Endothelial cell of umbilical vein (primary cell): ENCODE results near the gene ELK1. TPM values are rescaled to one million over a fixed set of nuclear protein-coding genes. Genes with fewer than 3 reads are reported as not detected.
"Not testable (repeated sequence)": the region's sequence is repeated elsewhere in the genome, so short reads cannot be mapped to it uniquely, and the experiment has no call there.

Source experiments
- BruUV-seq: library from RNA; stranded (reverse); fragments of 400-500 nt; replicated peaks from 2 replicates; lab custom pipeline; 2021; lab: Mats Ljungman, UMichigan
- CTCF ChIA-PET: fragments of 300-600, 350-600 bp; sonication (Branson Sonifier 250); formaldehyde crosslinking; loops from one replicate; lab custom pipeline; 2021; ENCODE audit warnings: antibody characterized with exemption, inconsistent platforms; lab: Charles Lee
- POLR2A ChIA-PET: fragments of 300-600, 350-600 bp; sonication (Branson Sonifier 250); formaldehyde crosslinking; loops from one replicate; lab custom pipeline; 2021; ENCODE audit warnings: antibody characterized with exemption, inconsistent platforms; lab: Charles Lee
- DNase-seq: peaks from one replicate; pipeline ENCODE4 v3.0.0-alpha.2; 2011; ENCODE audit warnings: low read depth, low spot score
- FAIRE-seq: peaks from 2 replicates; lab custom pipeline; 2011; peaks lifted over from hg19 to GRCh38; lab: Jason Lieb, UNC
- H2AFZ ChIP-seq: 2 replicates; pipeline ENCODE4 v1.6.0; 2012; ENCODE audit warnings: low read depth, low read length, control low read depth, inconsistent platforms
- H3K27ac ChIP-seq: 2 replicates; pipeline ENCODE4 v1.5.1; 2011; ENCODE audit warnings: low read depth, mild to moderate bottlenecking, control low read depth, low read length, moderate library complexity; ENCODE audit not compliant: insufficient read depth
- H3K27me3 ChIP-seq, 2 experiments: 2 replicates each; pipeline versions ENCODE4 v1.6.0 to v1.6.1; 2011; ENCODE audit warnings: low read length in 2 of 2, mixed read lengths in 1 of 2; ENCODE audit not compliant: control insufficient read depth in 2 of 2, insufficient read depth in 2 of 2
- H3K36me3 ChIP-seq, 2 experiments: 2 replicates in 1 of 2; 3 replicates in 1 of 2; pipeline ENCODE4 v1.5.1; 2011; ENCODE audit warnings: low read length in 2 of 2, mild to moderate bottlenecking in 1 of 2, moderate library complexity in 1 of 2; ENCODE audit not compliant: control insufficient read depth in 2 of 2, insufficient read depth in 2 of 2; ENCODE audit errors: extremely low read depth in 1 of 2
- H3K4me1 ChIP-seq: 3 replicates; pipeline ENCODE4 v1.5.1; 2011; ENCODE audit warnings: mild to moderate bottlenecking, low read length; ENCODE audit not compliant: control insufficient read depth, insufficient read depth; ENCODE audit errors: extremely low read depth
- H3K4me2 ChIP-seq: 2 replicates; pipeline ENCODE4 v1.6.1; 2011; ENCODE audit warnings: low read length, control low read depth, mixed read lengths; ENCODE audit not compliant: insufficient read depth
- H3K4me3 ChIP-seq, 3 experiments: fragments of 200-600 bp in 1 of 3; sonication (generic), shearing (Covaris generic) in 1 of 3; replicated peaks in 1 of 3; 2 replicates each; pipeline ENCODE4 v1.5.1; 2011 to 2016; ENCODE audit warnings: control low read depth in 3 of 3, low read length in 3 of 3, mild to moderate bottlenecking in 2 of 3, inconsistent platforms in 1 of 3, low read depth in 1 of 3, moderate library complexity in 1 of 3; ENCODE audit not compliant: insufficient read depth in 1 of 3
- H3K79me2 ChIP-seq: 2 replicates; pipeline ENCODE4 v1.6.0; 2012; ENCODE audit warnings: low read length, inconsistent platforms; ENCODE audit not compliant: control insufficient read depth, insufficient read depth
- H3K9ac ChIP-seq: replicated peaks from 2 replicates; pipeline ENCODE3; 2011; ENCODE audit warnings: low read length, control low read depth; ENCODE audit not compliant: insufficient read depth; ENCODE audit errors: extremely low read depth
- H3K9me1 ChIP-seq: replicated peaks from 3 replicates; pipeline ENCODE4 v1.6.0; 2011; ENCODE audit warnings: mild to moderate bottlenecking, low read length; ENCODE audit not compliant: control insufficient read depth, insufficient read depth; ENCODE audit errors: extremely low read depth
- H3K9me3 ChIP-seq: replicated peaks from 2 replicates; pipeline ENCODE4 v1.5.1; 2012; ENCODE audit warnings: low read length, inconsistent platforms; ENCODE audit not compliant: control insufficient read depth, insufficient read depth
- H4K20me1 ChIP-seq: replicated peaks from 2 replicates; pipeline ENCODE3; 2011; ENCODE audit warnings: mild to moderate bottlenecking, low read length; ENCODE audit not compliant: control insufficient read depth, insufficient read depth; ENCODE audit errors: extremely low read depth
- EZH2 ChIP-seq: IDR thresholded peaks from 2 replicates; pipeline ENCODE4 v1.6.1; 2012; ENCODE audit warnings: borderline replicate concordance, low read depth, mild to moderate bottlenecking, moderate library complexity, low read length, inconsistent platforms; ENCODE audit not compliant: severe bottlenecking
- FOS ChIP-seq: IDR thresholded peaks from 2 replicates; pipeline ENCODE4 v1.6.1; 2011; ENCODE audit warnings: mild to moderate bottlenecking, low read length, moderate library complexity, borderline replicate concordance; ENCODE audit not compliant: insufficient read depth
- GATA2 ChIP-seq: IDR thresholded peaks from 2 replicates; pipeline ENCODE4 v1.7.0; 2011; ENCODE audit warnings: low read depth, mild to moderate bottlenecking, moderate library complexity, mixed read lengths, low read length; ENCODE audit not compliant: insufficient read length, insufficient read depth
- JUN ChIP-seq: IDR thresholded peaks from 2 replicates; pipeline ENCODE4 v1.6.1; 2011; ENCODE audit warnings: borderline replicate concordance, low read depth; ENCODE audit not compliant: insufficient read length, insufficient read depth
- MAX ChIP-seq: IDR thresholded peaks from 2 replicates; pipeline ENCODE4 v1.6.1; 2011; ENCODE audit not compliant: insufficient read depth, insufficient read length
- MYC ChIP-seq: IDR thresholded peaks from one replicate; pipeline ENCODE4 v1.6.1; 2011; ENCODE audit warnings: mild to moderate bottlenecking, low read depth, low read length
- dilution Hi-C: fragments of 300-500 bp; cut with MboI; formaldehyde crosslinking; loops from one replicate; pipeline ENCODE4 v1.15.0; 2019; ENCODE audit warnings: low sequenced_read_pairs; ENCODE audit not compliant: extremely low pct_ligation_motif_present
- intact Hi-C: fragments of 100-400 bp; cut with micrococcal nuclease; formaldehyde crosslinking; loops from one replicate; pipeline ENCODE4 v1.10.0; 2022
- polyA plus RNA-seq, 4 experiments: library from polyadenylated mRNA; depleted of rRNA in 3 of 4; stranded (reverse) in 3 of 4; unstranded in 1 of 4; fragments of >200 nt; gene quantifications; 2 replicates each; pipeline versions ENCODE4 v1.2.1 to v1.2.3, GENCODE V29; 2011 to 2012; ENCODE audit warnings: missing spikeins in 1 of 4
- total RNA-seq: library from RNA; stranded (reverse); gene quantifications from 2 replicates; pipeline ENCODE4 v1.2.3, GENCODE V29; 2021
- TF ChIP-seq, protein P1 (sequence below), 2 donors: IDR thresholded peaks; 1 replicate in 1 of 2; 2 replicates in 1 of 2; pipeline ENCODE4 v1.5.1; 2011; ENCODE audit warnings: low read length in 2 of 2, mild to moderate bottlenecking in 2 of 2, moderate library complexity in 2 of 2, control low read depth in 1 of 2, inconsistent platforms in 1 of 2, low read depth in 1 of 2; ENCODE audit not compliant: insufficient read depth in 1 of 2; ENCODE audit errors: extremely low read depth in 1 of 2

ELK1 gene
- total and polyA plus RNA-seq, 2 donors (not counting 3 experiments of a cell fraction or from before 2014, with no cell fraction given): 18.3 to 28.7 TPM

- H3K4me3 ChIP-seq: no peak overlapping the region
- H3K36me3 ChIP-seq: no peaks in the 10 kb centered on the region
- no peaks in the 10 kb centered on the region for H4K20me1 ChIP-seq
- FAIRE-seq: no peak
- no peaks in the 10 kb centered on the region for H3K79me2 ChIP-seq
- TF ChIP-seq JUN (no peak), FOS (no peak), MYC (no peak), GATA2 (no peak), EZH2 (no peak), MAX (no peak)
- TF ChIP-seq, protein P1, sequence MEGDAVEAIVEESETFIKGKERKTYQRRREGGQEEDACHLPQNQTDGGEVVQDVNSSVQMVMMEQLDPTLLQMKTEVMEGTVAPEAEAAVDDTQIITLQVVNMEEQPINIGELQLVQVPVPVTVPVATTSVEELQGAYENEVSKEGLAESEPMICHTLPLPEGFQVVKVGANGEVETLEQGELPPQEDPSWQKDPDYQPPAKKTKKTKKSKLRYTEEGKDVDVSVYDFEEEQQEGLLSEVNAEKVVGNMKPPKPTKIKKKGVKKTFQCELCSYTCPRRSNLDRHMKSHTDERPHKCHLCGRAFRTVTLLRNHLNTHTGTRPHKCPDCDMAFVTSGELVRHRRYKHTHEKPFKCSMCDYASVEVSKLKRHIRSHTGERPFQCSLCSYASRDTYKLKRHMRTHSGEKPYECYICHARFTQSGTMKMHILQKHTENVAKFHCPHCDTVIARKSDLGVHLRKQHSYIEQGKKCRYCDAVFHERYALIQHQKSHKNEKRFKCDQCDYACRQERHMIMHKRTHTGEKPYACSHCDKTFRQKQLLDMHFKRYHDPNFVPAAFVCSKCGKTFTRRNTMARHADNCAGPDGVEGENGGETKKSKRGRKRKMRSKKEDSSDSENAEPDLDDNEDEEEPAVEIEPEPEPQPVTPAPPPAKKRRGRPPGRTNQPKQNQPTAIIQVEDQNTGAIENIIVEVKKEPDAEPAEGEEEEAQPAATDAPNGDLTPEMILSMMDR (IDR thresholded peaks at IDR 0.05; ENCODE audit: extremely low read depth in 1 of 2, insufficient read depth in 1 of 2, low read depth in 1 of 2, low read length in 2 of 2): no peak
- no peak for DNase-seq
- H2AFZ ChIP-seq: no peak overlapping the region
- H3K27ac ChIP-seq: no peak overlapping the region
- no peaks in the 10 kb centered on the region for H3K4me1 ChIP-seq
- POLR2A ChIA-PET: no interaction called here
- H3K9me1 ChIP-seq: no peaks in the 10 kb centered on the region
- no peaks in the 10 kb centered on the region for H3K27me3 ChIP-seq
- H3K4me2 ChIP-seq: no peak overlapping the region
- intact Hi-C loops (no loop called here), dilution Hi-C loops (no loop called here)
- no peak overlapping the region for H3K9ac ChIP-seq
- H3K9me3 ChIP-seq: no peaks in the 10 kb centered on the region
- BruUV-seq: no TSS peak
- CTCF ChIA-PET: no interaction called here
Measured at GRCh38 chrX:47683184-47683828, 32.9 kb upstream of the ELK1 start.

DNA sequence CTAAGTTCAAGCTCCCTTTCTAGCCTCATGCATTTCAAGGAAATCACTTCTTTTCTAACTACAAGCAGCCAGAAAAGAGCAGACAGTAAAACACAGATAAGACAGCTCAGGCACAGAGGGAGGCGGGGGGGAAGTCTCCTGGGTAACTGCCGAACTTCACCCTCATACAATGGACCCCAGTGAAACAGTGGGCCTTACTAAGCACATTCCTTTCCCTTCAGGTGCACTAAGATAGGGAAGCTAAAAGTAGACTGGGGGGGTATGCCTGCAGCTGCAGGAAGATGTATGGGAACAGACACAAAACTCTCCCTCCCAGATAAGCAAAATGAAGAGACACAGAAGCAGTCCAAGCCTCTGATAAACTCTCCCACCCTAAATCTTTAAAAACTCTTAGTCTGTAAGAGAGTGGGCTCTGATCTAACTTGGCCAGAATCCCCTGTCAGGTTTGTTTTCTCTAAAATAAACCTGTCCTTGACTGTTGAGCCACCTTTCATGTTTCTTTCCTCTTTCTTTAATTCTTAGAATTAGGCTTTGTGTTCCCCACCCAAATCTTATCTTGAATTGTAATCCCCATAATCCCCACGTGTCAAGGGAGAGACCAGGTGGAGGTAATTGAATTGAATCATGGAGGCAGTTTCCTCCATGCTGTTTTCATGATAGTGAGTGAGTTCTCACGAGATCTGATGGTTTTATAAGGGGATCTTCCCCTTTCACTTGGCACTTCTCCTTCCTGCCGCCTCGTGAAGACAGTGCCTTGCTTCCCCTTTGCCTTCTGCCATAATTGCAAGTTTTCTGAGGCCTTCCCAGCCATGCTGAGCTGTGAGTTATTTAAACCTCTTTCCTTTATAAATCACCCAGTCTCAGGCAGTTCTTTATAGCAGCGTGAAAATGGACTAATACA, 25.8 kb upstream of the ELK1 start:
- H2AFZ ChIP-seq, FAIRE-seq, CTCF ChIA-PET, H3K4me3 ChIP-seq, dilution Hi-C loops, H3K4me1 ChIP-seq, H3K4me2 ChIP-seq, H3K27me3 ChIP-seq, POLR2A ChIA-PET, intact Hi-C loops, DNase-seq, H3K79me2 ChIP-seq, H3K9ac ChIP-seq, H3K36me3 ChIP-seq, H3K27ac ChIP-seq, H4K20me1 ChIP-seq, H3K9me1 ChIP-seq, H3K9me3 ChIP-seq, BruUV-seq: not testable (repeated sequence)
